AG04449 (cell line): ENCODE results near the gene BRF1.

Experiments
- CTCF ChIA-PET: fragments of 350-600 bp; formaldehyde crosslinking; extraction: SDS; loops from one replicate; lab custom pipeline; 2021; ENCODE audit warnings: antibody characterized with exemption; lab: Yijun Ruan, JAX
- POLR2A ChIA-PET: fragments of 400-600, 350-600 bp; formaldehyde crosslinking; extraction: SDS; loops from one replicate; lab custom pipeline; 2020; ENCODE audit warnings: antibody characterized with exemption, inconsistent platforms; lab: Yijun Ruan, JAX
- DNase-seq: peaks from one replicate; pipeline ENCODE4 v3.0.0-alpha.2; 2010; ENCODE audit warnings: low read depth, low spot score
- H3K4me3 ChIP-seq: 2 replicates; pipeline ENCODE4 v1.5.1; 2011; ENCODE audit warnings: low read depth, mild to moderate bottlenecking, control low read depth, low read length
- CTCF ChIP-seq: IDR thresholded peaks from one replicate; pipeline ENCODE4 v1.5.1; 2011; ENCODE audit warnings: mild to moderate bottlenecking, moderate library complexity, low read length, control low read depth, inconsistent platforms; ENCODE audit not compliant: insufficient read depth; ENCODE audit errors: missing control alignments

BRF1 gene

DNA sequence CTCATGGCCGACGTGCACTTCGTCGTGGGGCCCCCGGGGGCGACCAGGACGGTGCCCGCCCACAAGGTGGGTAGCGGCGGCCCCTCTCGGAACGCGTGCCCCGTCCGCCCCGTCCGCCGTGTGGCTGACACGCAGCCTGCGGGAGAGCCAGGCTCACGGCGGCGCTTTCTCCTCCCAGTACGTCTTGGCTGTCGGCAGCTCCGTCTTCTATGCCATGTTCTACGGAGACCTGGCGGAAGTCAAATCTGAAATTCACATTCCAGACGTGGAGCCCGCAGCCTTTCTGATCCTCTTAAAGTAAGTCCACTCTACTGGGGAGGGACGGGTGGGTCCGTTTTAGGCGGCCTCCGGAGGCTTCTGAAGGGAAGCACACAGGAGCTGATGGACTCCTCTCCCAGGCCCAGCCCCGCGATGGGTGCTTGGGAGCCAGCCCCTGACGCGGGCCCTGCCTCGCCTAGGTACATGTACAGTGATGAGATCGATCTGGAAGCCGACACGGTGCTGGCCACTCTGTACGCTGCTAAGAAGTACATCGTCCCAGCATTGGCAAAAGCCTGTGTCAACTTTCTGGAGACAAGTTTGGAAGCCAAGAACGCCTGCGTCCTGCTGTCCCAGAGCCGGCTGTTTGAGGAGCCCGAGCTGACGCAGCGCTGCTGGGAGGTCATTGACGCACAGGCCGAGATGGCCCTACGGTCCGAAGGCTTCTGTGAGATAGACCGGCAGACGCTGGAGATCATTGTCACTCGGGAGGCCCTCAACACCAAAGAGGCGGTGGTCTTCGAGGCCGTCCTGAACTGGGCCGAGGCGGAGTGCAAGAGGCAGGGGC, 51.4 kb downstream of the BRF1 start:
- ChIA-PET CTCF (interaction anchor here (0.6 to 1.0 kb wide), 2 partner anchors 103 to 241 kb away, joined by 3 read pairs; no protein-coding TSS in a partner anchor), POLR2A (interaction anchor here (1.3 to 1.9 kb wide), 3 partner anchors 52 to 162 kb away, joined by 4 to 6 read pairs (median 5); partner anchors contain the start of genes BRF1 and PACS2)
- DNase-seq, result no peak
- peak overlapping the region; percentile 69 for H3K4me3 ChIP-seq
- no peak for TF ChIP-seq CTCF

DNA sequence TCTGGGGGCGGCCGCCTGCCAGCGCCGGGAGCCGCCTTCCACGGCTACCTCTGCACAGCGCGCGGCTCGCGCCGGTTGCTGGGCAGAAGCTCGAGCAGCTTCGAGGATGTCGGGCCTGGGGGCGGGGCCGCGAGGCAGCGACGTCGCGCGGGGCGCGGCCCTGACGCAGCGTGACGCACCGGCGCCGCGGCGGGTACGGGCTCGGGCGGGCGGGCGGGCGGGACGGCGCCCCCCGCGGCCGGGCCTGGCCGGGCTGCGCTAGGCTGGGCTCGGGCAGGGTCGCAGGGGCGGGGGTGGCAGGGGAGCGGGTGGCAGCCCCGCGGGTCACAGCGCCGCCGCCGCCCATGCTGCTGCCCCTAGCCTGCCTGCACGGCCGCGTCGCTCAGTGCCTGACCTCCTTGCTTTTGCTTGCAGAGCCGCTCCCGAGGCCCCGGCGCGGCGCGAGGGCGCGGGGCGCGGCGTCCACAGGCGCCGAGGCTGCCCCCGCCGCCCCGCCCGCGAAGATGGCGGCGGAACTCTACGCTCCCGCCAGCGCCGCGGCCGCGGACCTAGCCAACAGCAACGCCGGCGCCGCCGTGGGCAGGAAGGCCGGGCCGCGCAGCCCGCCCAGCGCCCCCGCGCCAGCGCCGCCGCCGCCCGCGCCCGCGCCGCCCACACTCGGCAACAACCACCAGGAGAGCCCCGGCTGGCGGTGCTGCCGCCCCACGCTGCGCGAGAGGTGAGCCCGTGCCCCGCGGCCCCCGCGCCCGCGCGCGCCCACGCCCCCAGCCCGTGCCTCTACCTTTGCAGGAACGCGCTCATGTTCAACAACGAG, 52.2 kb downstream of the BRF1 start, which contains the start of gene BTBD6:
Gene BTBD6 (plus strand): TSS at position 166 of the 814 bp plus-strand sequence. CDS start 179 bp downstream, at position 345.
- peak within 1 kb of the TSS; percentile 69 for H3K4me3 ChIP-seq
- no peak for TF ChIP-seq CTCF
- no peak for DNase-seq
- ChIA-PET POLR2A (interaction anchor here (1.3 to 1.9 kb wide), 3 partner anchors 53 to 161 kb away, joined by 4 to 6 read pairs (median 5); partner anchors contain the start of genes BRF1 and PACS2), CTCF (interaction anchor here (0.6 to 1.9 kb wide), 4 partner anchors 45 to 158 kb away, joined by 3 to 5 read pairs (median 4); no protein-coding TSS in a partner anchor)

- ChIA-PET POLR2A (interaction anchor here (1.3 kb wide), 1 partner anchor 160 kb away, joined by 5 read pairs; no protein-coding TSS in a partner anchor), CTCF (interaction anchor here (1.0 to 1.9 kb wide), 3 partner anchors 45 to 157 kb away, joined by 3 to 5 read pairs (median 4); no protein-coding TSS in a partner anchor)
- no peak for DNase-seq
- peak overlapping the region; percentile 69 for H3K4me3 ChIP-seq
- TF ChIP-seq CTCF, result no peak
Observed at GRCh38 chr14:105247715-105248367, 53.0 kb downstream of the BRF1 start.

DNA sequence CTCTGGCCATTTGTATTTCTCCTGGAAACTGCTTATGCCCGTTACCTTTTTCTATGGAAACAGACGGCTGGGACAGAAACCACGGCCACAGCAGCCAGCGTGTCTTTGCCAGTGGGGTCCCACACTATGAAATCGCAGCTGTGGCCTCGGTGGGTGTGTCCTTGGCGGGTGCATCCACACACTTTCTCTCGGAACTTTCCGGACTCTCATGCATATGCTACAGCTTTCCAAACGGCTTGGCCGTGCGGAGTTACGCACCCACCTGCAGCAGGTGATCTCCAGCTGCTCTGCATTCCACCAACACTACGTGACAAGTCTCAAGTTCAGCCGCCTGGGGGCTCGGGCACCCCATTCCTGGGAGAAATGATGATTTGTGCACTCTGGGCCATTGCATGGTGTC, 53.8 kb downstream of the BRF1 start:
- ChIA-PET CTCF (interaction anchor here (1.2 to 1.9 kb wide), 2 partner anchors 42 to 156 kb away, joined by 3 to 5 read pairs; no protein-coding TSS in a partner anchor), POLR2A (no interaction called here)
- H3K4me3 ChIP-seq, result no peak overlapping the region
- DNase-seq, result no peak
- no peak for TF ChIP-seq CTCF

DNA sequence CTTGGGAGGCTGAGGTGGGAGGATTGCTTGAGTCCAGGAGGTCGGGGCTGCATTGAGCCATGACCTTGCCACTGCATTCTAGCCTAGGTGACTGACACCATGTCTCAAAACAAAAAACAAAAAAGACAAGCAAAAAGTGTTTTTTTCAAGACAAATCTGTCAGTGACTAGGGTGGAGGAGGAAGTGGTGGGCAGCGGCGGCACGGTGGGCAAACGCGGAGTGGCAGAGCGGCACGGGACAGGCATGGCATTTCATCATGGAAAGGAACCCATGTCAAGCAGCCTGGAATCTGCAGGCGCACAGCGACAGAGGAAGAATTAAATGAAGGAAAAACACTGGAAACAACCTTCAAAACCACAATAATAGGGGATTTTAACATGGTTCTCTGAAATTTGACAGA, 56.5 kb downstream of the BRF1 start:
- POLR2A ChIA-PET, result no interaction called here
- H3K4me3 ChIP-seq, result no peak overlapping the region
- DNase-seq, result no peak
- CTCF ChIA-PET, result no interaction called here
- no peak for TF ChIP-seq CTCF
